WTC11 (cell line): ENCODE results near the gene CHST11. TPM values are rescaled to one million over a fixed set of nuclear protein-coding genes. Genes with fewer than 3 reads are reported as not detected.
A peak's percentile ranks its signal among the peaks of the same experiment; 100 is the strongest.

Experiments used
- ATAC-seq: fragments of 200-7000 bp; cut with Tn5 transposase; 2 replicates; pipeline ENCODE4 v1.10.0; 2021; ENCODE audit warnings: mild to moderate bottlenecking, moderate library complexity
- CTCF ChIA-PET: fragments of 300-600 bp; sonication (Branson Sonifier 250); formaldehyde crosslinking; loops from one replicate; lab custom pipeline; 2021; ENCODE audit warnings: antibody characterized with exemption; lab: Charles Lee
- POLR2A ChIA-PET: fragments of 350-600 bp; sonication (Branson Sonifier 250); formaldehyde crosslinking; loops from one replicate; lab custom pipeline; 2021; ENCODE audit warnings: antibody characterized with exemption; lab: Charles Lee
- DNase-seq: peaks from one replicate; pipeline ENCODE4 v3.0.0; 2021; ENCODE audit warnings: low spot score
- H3K27ac Mint-ChIP-seq: 2 replicates; pipeline ENCODE4 v1.8.0; 2021; ENCODE audit warnings: mixed read lengths
- H3K27me3 Mint-ChIP-seq: 2 replicates; pipeline ENCODE4 v1.8.0; 2021; ENCODE audit warnings: low read depth, mild to moderate bottlenecking, moderate library complexity, mixed read lengths
- H3K36me3 Mint-ChIP-seq: 2 replicates; pipeline ENCODE4 v1.8.0; 2021; ENCODE audit warnings: mixed read lengths
- H3K4me1 Mint-ChIP-seq: 2 replicates; pipeline ENCODE4 v1.8.0; 2022; ENCODE audit warnings: mixed read lengths
- H3K4me3 Mint-ChIP-seq: 2 replicates; pipeline ENCODE4 v1.8.0; 2021; ENCODE audit warnings: mild to moderate bottlenecking, moderate library complexity, mixed read lengths
- H3K9me3 Mint-ChIP-seq: 2 replicates; pipeline ENCODE4 v1.8.0; 2021; ENCODE audit warnings: mixed read lengths
- CBFB ChIP-seq: sonication (generic); formaldehyde crosslinking; IDR thresholded peaks from 2 replicates; pipeline ENCODE4 v1.8.1; 2022; ENCODE audit warnings: mild to moderate bottlenecking, low read depth, missing genetic modification reagents
- CREB1 ChIP-seq: sonication (generic); formaldehyde crosslinking; IDR thresholded peaks from 2 replicates; pipeline ENCODE4 v1.8.0; 2023; ENCODE audit warnings: mild to moderate bottlenecking, missing genetic modification reagents
- EMX1 ChIP-seq: fragments of 250-450 bp; sonication (Bioruptor Pico); IDR thresholded peaks from 2 replicates; pipeline ENCODE4 v1.8.0; 2021; ENCODE audit warnings: mild to moderate bottlenecking
- FOXK1 ChIP-seq: sonication (generic); formaldehyde crosslinking; IDR thresholded peaks from 2 replicates; pipeline ENCODE4 v1.8.0; 2022; ENCODE audit warnings: mild to moderate bottlenecking, moderate library complexity, missing genetic modification reagents
- KAT7 ChIP-seq: sonication (generic); formaldehyde crosslinking; IDR thresholded peaks from 2 replicates; pipeline ENCODE4 v1.8.1; 2023; ENCODE audit warnings: missing genetic modification reagents, mild to moderate bottlenecking, borderline replicate concordance
- MXD4 ChIP-seq: fragments of 250-450 bp; sonication (Bioruptor Pico); IDR thresholded peaks from 2 replicates; pipeline ENCODE4 v1.8.0; 2021; ENCODE audit warnings: mild to moderate bottlenecking, moderate library complexity, borderline replicate concordance
- NFE2L1 ChIP-seq: sonication (generic); formaldehyde crosslinking; IDR thresholded peaks from 2 replicates; pipeline ENCODE4 v1.8.1; 2023; ENCODE audit warnings: missing genetic modification reagents
- SMAD4 ChIP-seq: sonication (generic); formaldehyde crosslinking; IDR thresholded peaks from 2 replicates; pipeline ENCODE4 v1.8.0; 2022; ENCODE audit warnings: mild to moderate bottlenecking, missing genetic modification reagents
- SOX15 ChIP-seq: fragments of 250-450 bp; sonication (Bioruptor Pico); IDR thresholded peaks from 2 replicates; pipeline ENCODE4 v1.9.0; 2021; ENCODE audit warnings: mild to moderate bottlenecking
- TEAD4 ChIP-seq: sonication (generic); formaldehyde crosslinking; IDR thresholded peaks from 2 replicates; pipeline ENCODE4 v1.8.0; 2022; ENCODE audit warnings: mild to moderate bottlenecking, missing genetic modification reagents
- ZNF121 ChIP-seq: sonication (generic); formaldehyde crosslinking; IDR thresholded peaks from 2 replicates; pipeline ENCODE4 v1.8.0; 2023; ENCODE audit warnings: missing genetic modification reagents
- ZNF423 ChIP-seq: fragments of 250-450 bp; sonication (Bioruptor Pico); IDR thresholded peaks from 2 replicates; pipeline ENCODE4 v2.1.2; 2022; ENCODE audit warnings: mild to moderate bottlenecking, moderate library complexity
- total RNA-seq: library from RNA; stranded (reverse); gene quantifications from 3 replicates; pipeline ENCODE4 v1.2.3, GENCODE V29; 2021
- TF ChIP-seq, protein P1 (sequence below): sonication (generic); formaldehyde crosslinking; IDR thresholded peaks from 2 replicates; pipeline ENCODE4 v1.8.1; 2022; ENCODE audit warnings: mild to moderate bottlenecking, missing genetic modification reagents, moderate library complexity, borderline replicate concordance
- TF ChIP-seq, protein P2 (sequence below): sonication (generic); formaldehyde crosslinking; IDR thresholded peaks from 2 replicates; pipeline ENCODE4 v1.8.0; 2022; ENCODE audit warnings: mild to moderate bottlenecking, missing genetic modification reagents
- TF ChIP-seq, protein P3 (sequence below): sonication (generic); formaldehyde crosslinking; IDR thresholded peaks from 2 replicates; pipeline ENCODE4 v1.8.0; 2023; ENCODE audit warnings: missing genetic modification reagents, mild to moderate bottlenecking, borderline replicate concordance
- TF ChIP-seq, protein P4 (sequence below): sonication (generic); formaldehyde crosslinking; conservative IDR thresholded peaks from 2 replicates; pipeline ENCODE4 v1.8.1; 2023; ENCODE audit warnings: mild to moderate bottlenecking, low read depth, missing genetic modification reagents, moderate library complexity
- TF ChIP-seq, protein P5 (sequence below): fragments of 250-450 bp; sonication (Bioruptor Pico); IDR thresholded peaks from 2 replicates; pipeline ENCODE4 v1.9.0; 2021; ENCODE audit warnings: mild to moderate bottlenecking

CHST11 gene
- total RNA-seq, 1 experiment from 2014 or later = 24.2 TPM

DNA sequence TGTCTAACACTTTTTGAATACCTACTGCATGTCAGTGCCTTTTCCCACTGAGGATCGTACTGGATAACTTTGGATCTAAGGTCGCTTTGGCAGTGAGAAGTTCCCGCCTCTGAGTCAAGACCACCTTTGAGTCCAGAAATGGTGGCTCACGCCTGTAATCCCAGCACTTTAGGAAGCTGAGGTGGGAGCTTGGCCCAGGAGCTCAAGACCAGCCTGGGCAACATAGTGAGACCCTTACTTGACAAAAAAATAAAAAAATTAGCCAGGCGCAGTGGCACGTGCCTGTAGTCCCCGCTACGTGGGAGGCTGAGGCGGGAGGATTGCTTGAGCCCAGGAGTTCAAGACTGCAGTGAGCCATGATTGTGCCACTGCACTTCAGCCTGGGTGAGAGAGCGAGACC lies 61.1 kb downstream of the CHST11 start:
- no peak for ATAC-seq
- CTCF ChIA-PET = no interaction called here
- Mint-ChIP-seq H3K4me3 (no peak overlapping the region), H3K27me3 (no peaks in the 10 kb centered on the region), H3K36me3 (no peaks in the 10 kb centered on the region), H3K4me1 (peaks cover 46% of the 10 kb centered on the region), H3K9me3 (no peaks in the 10 kb centered on the region), H3K27ac (no peak overlapping the region)
- no peak for DNase-seq
- POLR2A ChIA-PET = no interaction called here
- TF ChIP-seq ZNF121 (0 out of 2 replicates have a peak, but pooled peaks have one; percentile 27), NFE2L1 (CRISPR knock-in tag) (no peak)

DNA sequence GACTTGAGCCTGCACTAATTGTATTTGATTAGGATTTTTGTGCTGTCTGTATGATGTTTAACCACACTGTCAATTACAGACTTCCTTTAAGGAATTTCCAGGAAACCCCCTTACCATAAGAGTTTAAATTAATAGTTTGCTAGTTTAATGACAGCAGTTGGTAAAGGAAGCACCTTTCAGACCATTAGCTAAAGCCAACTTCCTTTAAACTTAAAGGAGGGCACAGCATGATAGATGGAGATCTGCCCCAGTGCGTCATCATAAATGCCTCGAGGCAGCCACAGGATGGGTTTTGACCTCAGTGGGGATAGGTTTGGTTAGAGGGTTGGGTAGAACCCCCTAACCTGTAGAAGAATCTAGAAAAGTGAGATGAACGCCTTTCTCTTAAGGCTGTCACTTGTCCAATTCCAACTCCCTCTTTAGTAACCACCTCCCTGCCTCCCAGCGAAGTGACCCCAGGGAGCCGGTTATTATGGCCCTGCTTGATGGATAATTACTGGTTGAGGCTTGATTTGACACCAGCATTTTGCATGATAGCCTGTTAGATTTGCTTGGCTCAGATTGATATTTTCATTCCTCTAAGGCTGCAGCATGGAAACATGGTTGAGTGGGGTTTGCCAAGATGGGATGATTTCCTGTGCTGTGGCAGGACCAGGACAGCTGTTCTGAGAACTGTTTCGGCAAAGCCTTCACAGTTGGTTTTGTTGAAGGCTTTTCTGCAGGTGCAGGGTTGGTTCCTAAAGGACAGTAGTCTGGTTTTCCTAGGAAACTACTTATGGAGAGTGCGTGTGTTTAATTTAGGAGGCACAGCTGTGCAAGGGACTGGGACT lies 62.7 kb downstream of the CHST11 start:
- ATAC-seq (no peak), DNase-seq (no peak)
- Mint-ChIP-seq H3K27ac (no peak overlapping the region), H3K36me3 (no peaks in the 10 kb centered on the region), H3K9me3 (no peaks in the 10 kb centered on the region), H3K4me1 (peaks cover 51% of the 10 kb centered on the region), H3K4me3 (no peak overlapping the region), H3K27me3 (no peaks in the 10 kb centered on the region)
- ChIA-PET POLR2A (interaction anchor here (0.7 kb wide), 1 partner anchor 10 kb away, joined by 3 read pairs; no protein-coding TSS in a partner anchor), CTCF (no interaction called here)
- TF ChIP-seq, protein P1, sequence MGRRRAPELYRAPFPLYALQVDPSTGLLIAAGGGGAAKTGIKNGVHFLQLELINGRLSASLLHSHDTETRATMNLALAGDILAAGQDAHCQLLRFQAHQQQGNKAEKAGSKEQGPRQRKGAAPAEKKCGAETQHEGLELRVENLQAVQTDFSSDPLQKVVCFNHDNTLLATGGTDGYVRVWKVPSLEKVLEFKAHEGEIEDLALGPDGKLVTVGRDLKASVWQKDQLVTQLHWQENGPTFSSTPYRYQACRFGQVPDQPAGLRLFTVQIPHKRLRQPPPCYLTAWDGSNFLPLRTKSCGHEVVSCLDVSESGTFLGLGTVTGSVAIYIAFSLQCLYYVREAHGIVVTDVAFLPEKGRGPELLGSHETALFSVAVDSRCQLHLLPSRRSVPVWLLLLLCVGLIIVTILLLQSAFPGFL (CRISPR knock-in tag) = no peak
- TF ChIP-seq SOX15 (CRISPR knock-in tag) = no peak
- TF ChIP-seq, protein P2, sequence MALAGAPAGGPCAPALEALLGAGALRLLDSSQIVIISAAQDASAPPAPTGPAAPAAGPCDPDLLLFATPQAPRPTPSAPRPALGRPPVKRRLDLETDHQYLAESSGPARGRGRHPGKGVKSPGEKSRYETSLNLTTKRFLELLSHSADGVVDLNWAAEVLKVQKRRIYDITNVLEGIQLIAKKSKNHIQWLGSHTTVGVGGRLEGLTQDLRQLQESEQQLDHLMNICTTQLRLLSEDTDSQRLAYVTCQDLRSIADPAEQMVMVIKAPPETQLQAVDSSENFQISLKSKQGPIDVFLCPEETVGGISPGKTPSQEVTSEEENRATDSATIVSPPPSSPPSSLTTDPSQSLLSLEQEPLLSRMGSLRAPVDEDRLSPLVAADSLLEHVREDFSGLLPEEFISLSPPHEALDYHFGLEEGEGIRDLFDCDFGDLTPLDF (CRISPR knock-in tag) = no peak
- TF ChIP-seq, protein P3, sequence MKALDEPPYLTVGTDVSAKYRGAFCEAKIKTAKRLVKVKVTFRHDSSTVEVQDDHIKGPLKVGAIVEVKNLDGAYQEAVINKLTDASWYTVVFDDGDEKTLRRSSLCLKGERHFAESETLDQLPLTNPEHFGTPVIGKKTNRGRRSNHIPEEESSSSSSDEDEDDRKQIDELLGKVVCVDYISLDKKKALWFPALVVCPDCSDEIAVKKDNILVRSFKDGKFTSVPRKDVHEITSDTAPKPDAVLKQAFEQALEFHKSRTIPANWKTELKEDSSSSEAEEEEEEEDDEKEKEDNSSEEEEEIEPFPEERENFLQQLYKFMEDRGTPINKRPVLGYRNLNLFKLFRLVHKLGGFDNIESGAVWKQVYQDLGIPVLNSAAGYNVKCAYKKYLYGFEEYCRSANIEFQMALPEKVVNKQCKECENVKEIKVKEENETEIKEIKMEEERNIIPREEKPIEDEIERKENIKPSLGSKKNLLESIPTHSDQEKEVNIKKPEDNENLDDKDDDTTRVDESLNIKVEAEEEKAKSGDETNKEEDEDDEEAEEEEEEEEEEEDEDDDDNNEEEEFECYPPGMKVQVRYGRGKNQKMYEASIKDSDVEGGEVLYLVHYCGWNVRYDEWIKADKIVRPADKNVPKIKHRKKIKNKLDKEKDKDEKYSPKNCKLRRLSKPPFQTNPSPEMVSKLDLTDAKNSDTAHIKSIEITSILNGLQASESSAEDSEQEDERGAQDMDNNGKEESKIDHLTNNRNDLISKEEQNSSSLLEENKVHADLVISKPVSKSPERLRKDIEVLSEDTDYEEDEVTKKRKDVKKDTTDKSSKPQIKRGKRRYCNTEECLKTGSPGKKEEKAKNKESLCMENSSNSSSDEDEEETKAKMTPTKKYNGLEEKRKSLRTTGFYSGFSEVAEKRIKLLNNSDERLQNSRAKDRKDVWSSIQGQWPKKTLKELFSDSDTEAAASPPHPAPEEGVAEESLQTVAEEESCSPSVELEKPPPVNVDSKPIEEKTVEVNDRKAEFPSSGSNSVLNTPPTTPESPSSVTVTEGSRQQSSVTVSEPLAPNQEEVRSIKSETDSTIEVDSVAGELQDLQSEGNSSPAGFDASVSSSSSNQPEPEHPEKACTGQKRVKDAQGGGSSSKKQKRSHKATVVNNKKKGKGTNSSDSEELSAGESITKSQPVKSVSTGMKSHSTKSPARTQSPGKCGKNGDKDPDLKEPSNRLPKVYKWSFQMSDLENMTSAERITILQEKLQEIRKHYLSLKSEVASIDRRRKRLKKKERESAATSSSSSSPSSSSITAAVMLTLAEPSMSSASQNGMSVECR = no peak
- TF ChIP-seq, protein P4, sequence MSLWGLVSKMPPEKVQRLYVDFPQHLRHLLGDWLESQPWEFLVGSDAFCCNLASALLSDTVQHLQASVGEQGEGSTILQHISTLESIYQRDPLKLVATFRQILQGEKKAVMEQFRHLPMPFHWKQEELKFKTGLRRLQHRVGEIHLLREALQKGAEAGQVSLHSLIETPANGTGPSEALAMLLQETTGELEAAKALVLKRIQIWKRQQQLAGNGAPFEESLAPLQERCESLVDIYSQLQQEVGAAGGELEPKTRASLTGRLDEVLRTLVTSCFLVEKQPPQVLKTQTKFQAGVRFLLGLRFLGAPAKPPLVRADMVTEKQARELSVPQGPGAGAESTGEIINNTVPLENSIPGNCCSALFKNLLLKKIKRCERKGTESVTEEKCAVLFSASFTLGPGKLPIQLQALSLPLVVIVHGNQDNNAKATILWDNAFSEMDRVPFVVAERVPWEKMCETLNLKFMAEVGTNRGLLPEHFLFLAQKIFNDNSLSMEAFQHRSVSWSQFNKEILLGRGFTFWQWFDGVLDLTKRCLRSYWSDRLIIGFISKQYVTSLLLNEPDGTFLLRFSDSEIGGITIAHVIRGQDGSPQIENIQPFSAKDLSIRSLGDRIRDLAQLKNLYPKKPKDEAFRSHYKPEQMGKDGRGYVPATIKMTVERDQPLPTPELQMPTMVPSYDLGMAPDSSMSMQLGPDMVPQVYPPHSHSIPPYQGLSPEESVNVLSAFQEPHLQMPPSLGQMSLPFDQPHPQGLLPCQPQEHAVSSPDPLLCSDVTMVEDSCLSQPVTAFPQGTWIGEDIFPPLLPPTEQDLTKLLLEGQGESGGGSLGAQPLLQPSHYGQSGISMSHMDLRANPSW (CRISPR knock-in tag) = no peak

DNA sequence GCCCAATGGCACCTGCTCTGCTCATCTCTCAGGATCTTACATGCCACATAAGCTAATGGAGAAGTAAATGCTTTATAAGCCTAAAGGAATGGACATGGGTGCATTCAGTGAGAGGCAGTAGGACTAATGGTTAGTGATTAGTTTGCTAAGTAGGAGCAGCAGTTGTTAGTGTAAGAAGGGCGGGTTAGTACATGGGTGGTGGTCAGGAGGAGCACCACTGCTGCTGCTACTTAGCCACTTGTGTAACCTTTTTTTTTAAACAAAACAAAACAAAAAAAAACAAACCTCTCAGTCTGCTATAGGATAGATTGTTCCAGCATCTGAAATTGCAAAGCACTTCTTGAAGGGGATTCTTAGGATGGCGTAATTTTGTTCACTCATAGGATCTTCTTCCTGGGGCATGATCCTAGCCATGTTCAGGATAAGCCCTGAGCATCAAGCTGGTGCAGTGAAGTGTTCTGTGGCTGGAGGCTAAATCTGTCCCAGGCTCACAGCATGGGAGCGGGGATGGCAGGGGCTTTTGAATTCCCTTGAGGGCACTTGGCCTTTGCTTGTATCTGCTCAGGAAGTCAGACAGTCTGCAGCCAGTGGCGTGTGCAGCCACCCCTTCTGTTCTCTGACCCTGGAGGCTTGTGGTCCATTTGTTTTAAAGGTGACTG lies 63.6 kb downstream of the CHST11 start:
- Mint-ChIP-seq H3K9me3 (no peaks in the 10 kb centered on the region), H3K27me3 (no peaks in the 10 kb centered on the region), H3K36me3 (no peaks in the 10 kb centered on the region), H3K4me3 (no peak overlapping the region), H3K4me1 (peaks cover 59% of the 10 kb centered on the region), H3K27ac (no peak overlapping the region)
- ATAC-seq (peak; percentile 73), DNase-seq (no peak)
- ChIA-PET POLR2A (no interaction called here), CTCF (no interaction called here)
- no peak for TF ChIP-seq CREB1 (CRISPR knock-in tag)
- no peak for TF ChIP-seq KAT7 (CRISPR knock-in tag)
- TF ChIP-seq TEAD4 = no peak
- no peak for TF ChIP-seq ZNF423 (CRISPR knock-in tag)
- no peak for TF ChIP-seq MXD4
- TF ChIP-seq SMAD4 (CRISPR knock-in tag) = no peak
- TF ChIP-seq FOXK1 (CRISPR knock-in tag) = no peak
- TF ChIP-seq, protein P5, sequence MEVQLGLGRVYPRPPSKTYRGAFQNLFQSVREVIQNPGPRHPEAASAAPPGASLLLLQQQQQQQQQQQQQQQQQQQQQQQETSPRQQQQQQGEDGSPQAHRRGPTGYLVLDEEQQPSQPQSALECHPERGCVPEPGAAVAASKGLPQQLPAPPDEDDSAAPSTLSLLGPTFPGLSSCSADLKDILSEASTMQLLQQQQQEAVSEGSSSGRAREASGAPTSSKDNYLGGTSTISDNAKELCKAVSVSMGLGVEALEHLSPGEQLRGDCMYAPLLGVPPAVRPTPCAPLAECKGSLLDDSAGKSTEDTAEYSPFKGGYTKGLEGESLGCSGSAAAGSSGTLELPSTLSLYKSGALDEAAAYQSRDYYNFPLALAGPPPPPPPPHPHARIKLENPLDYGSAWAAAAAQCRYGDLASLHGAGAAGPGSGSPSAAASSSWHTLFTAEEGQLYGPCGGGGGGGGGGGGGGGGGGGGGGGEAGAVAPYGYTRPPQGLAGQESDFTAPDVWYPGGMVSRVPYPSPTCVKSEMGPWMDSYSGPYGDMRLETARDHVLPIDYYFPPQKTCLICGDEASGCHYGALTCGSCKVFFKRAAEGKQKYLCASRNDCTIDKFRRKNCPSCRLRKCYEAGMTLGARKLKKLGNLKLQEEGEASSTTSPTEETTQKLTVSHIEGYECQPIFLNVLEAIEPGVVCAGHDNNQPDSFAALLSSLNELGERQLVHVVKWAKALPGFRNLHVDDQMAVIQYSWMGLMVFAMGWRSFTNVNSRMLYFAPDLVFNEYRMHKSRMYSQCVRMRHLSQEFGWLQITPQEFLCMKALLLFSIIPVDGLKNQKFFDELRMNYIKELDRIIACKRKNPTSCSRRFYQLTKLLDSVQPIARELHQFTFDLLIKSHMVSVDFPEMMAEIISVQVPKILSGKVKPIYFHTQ = no peak
- no peak for TF ChIP-seq CBFB (CRISPR knock-in tag)
- no peak for TF ChIP-seq EMX1 (CRISPR knock-in tag)
- TF ChIP-seq SOX15 (CRISPR knock-in tag) = no peak
